RWPE2 (cell line): Measurements from ENCODE around the gene ST8SIA2.

Experiments
- ATAC-seq: fragments of 200-7000 bp; cut with Tn5 transposase; 3 replicates; pipeline ENCODE4 v1.9.1; 2021; ENCODE audit warnings: low read depth
- DNase-seq: peaks from one replicate; pipeline ENCODE4 v3.0.0-alpha.2; 2020; ENCODE audit warnings: low spot score
- H3K27ac ChIP-seq: fragments of 450-650 bp; 2 replicates; pipeline ENCODE4 v1.5.1; 2017; ENCODE audit warnings: mild to moderate bottlenecking; ENCODE audit not compliant: poor library complexity, severe bottlenecking
- H3K27me3 ChIP-seq: fragments of 250-450 bp; sonication (Bioruptor Pico); 2 replicates; pipeline ENCODE4 v1.5.1; 2021; ENCODE audit warnings: mild to moderate bottlenecking, moderate library complexity; ENCODE audit not compliant: insufficient read depth, poor library complexity, severe bottlenecking
- H3K36me3 ChIP-seq: fragments of 250-450 bp; sonication (Bioruptor Pico); 2 replicates; pipeline ENCODE4 v1.5.1; 2020; ENCODE audit warnings: low read depth, mild to moderate bottlenecking, moderate library complexity
- H3K4me1 ChIP-seq: fragments of 250-450 bp; sonication (Bioruptor Pico); 2 replicates; pipeline ENCODE4 v1.5.1; 2021; ENCODE audit warnings: mild to moderate bottlenecking, moderate library complexity; ENCODE audit not compliant: insufficient read depth, poor library complexity, severe bottlenecking
- H3K4me3 ChIP-seq: fragments of 250-450 bp; sonication (Bioruptor Pico); 2 replicates; pipeline ENCODE4 v1.5.1; 2021; ENCODE audit warnings: mild to moderate bottlenecking, moderate library complexity; ENCODE audit not compliant: severe bottlenecking
- H3K9me3 ChIP-seq: fragments of 250-450 bp; sonication (Bioruptor Pico); 2 replicates; pipeline ENCODE4 v1.5.1; 2021; ENCODE audit warnings: mild to moderate bottlenecking, moderate library complexity; ENCODE audit not compliant: severe bottlenecking
- TF ChIP-seq, protein P1 (sequence below): fragments of 450-650 bp; IDR thresholded peaks from one replicate; pipeline ENCODE4 v1.5.1; 2017; ENCODE audit warnings: mild to moderate bottlenecking, moderate library complexity; ENCODE audit not compliant: poor library complexity, severe bottlenecking

The ST8SIA2 gene

DNA sequence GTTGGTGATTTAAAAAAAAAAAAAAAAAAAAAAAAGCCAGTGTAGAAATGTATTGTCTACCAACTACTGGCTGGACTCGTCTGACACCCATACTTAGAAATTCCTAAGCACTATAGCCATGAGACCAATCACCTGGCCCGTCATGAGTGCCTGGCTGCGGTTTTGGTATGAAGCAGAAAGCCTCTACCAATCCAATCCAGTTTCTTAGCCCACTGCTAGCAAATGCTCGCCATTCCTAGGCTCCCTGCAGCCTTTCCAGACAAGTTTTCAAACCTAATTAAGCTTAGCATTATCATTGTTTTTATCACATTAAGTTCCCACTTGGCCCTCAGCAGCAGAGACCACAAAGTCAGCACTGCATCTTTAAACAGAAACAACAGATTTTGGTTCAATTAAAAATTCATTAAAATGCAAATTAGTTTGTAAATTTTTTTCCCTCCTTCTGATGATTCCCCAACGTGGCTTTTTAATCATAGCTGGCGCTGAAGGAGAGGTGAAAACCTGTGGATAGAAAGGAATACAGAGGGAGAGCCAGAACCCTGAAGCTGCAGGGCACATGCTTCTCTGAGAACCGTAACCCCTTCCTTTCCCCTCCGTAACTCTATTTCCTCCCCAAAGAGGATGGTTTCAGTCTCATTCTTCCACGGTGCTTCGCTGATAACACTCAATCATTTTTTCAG lies 32.2 kb upstream of the ST8SIA2 start:
- no peak overlapping the region for H3K27ac ChIP-seq
- DNase-seq (no peak), ATAC-seq (no peak)
- no peak overlapping the region for H3K4me3 ChIP-seq
- no peaks in the 10 kb centered on the region for H3K36me3 ChIP-seq
- no peaks in the 10 kb centered on the region for H3K9me3 ChIP-seq
- peaks cover 27% of the 10 kb centered on the region for H3K27me3 ChIP-seq
- H3K4me1 ChIP-seq = no peaks in the 10 kb centered on the region
- TF ChIP-seq, protein P1, sequence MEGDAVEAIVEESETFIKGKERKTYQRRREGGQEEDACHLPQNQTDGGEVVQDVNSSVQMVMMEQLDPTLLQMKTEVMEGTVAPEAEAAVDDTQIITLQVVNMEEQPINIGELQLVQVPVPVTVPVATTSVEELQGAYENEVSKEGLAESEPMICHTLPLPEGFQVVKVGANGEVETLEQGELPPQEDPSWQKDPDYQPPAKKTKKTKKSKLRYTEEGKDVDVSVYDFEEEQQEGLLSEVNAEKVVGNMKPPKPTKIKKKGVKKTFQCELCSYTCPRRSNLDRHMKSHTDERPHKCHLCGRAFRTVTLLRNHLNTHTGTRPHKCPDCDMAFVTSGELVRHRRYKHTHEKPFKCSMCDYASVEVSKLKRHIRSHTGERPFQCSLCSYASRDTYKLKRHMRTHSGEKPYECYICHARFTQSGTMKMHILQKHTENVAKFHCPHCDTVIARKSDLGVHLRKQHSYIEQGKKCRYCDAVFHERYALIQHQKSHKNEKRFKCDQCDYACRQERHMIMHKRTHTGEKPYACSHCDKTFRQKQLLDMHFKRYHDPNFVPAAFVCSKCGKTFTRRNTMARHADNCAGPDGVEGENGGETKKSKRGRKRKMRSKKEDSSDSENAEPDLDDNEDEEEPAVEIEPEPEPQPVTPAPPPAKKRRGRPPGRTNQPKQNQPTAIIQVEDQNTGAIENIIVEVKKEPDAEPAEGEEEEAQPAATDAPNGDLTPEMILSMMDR = no peak

DNA sequence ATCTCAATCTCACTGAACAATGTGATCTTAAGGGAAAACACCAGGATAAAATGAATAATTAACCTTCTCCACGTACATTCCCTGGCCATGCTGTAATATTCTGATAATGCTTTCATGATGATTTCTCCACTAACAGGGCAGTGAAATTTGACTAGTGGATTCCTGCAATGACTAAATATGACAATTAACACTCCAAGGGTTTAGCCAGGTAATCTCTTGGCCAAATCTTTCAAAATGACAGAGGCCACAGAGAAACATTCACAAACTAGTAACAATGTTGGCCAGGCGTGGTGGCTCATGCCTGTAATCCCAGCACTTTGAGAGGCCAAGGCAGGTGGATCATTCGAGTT lies 31.7 kb upstream of the ST8SIA2 start:
- Histone ChIP-seq H3K4me1 (no peaks in the 10 kb centered on the region), H3K27ac (no peak overlapping the region), H3K27me3 (peaks cover 24% of the 10 kb centered on the region), H3K4me3 (no peak overlapping the region), H3K36me3 (no peaks in the 10 kb centered on the region), H3K9me3 (no peaks in the 10 kb centered on the region)
- ATAC-seq (no peak), DNase-seq (no peak)
- TF ChIP-seq, protein P1 = no peak

DNA sequence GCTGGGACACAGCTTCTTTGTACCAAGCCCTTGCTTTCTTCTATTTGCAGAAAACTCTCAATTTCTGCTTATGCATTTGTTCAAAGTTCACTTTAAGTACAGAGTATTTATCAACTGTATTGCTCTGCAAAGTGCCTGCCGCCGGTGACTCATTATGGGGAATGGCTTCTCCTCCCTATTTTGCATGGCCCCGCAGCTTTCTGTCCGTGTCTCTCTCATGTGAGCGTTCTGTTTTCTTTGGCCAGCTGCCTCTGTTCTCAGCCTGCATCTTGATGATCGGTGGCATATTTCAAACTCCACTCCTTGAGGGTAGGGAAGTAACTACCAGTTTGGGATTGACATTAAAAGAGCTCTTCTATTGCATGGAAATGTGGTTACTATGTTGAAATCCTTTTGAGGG lies 28.6 kb upstream of the ST8SIA2 start:
- TF ChIP-seq, protein P1 = no peak
- no peak overlapping the region for H3K27ac ChIP-seq
- H3K27me3 ChIP-seq = peaks cover 11% of the 10 kb centered on the region
- H3K9me3 ChIP-seq = no peaks in the 10 kb centered on the region
- H3K36me3 ChIP-seq = no peaks in the 10 kb centered on the region
- ATAC-seq (0 out of 3 replicates have a peak, but pooled peaks have one; percentile 24), DNase-seq (no peak)
- H3K4me3 ChIP-seq = no peak overlapping the region
- H3K4me1 ChIP-seq = no peaks in the 10 kb centered on the region

DNA sequence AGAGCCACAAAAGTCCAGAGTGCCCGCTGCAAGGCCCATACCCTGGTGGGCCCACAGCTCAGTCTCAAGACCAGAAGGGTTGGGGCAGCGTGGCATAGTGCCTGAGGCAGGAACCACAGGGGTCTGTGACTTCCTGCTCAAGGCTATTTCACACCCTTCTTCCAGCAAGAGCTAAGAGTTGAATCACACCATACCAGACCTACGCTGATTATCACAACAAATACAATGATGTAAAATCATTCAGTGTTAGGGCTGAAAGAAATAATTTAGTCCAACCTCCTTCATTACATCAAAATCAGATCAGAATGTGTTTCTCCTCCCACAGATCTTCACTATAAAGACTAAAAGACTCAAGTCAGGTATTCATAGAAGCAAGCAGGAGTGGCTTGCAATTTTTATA lies 27.8 kb upstream of the ST8SIA2 start:
- ATAC-seq (no peak), DNase-seq (no peak)
- peaks cover 19% of the 10 kb centered on the region for H3K27me3 ChIP-seq
- no peaks in the 10 kb centered on the region for H3K4me1 ChIP-seq
- TF ChIP-seq, protein P1 = no peak
- no peaks in the 10 kb centered on the region for H3K9me3 ChIP-seq
- no peak overlapping the region for H3K27ac ChIP-seq
- H3K4me3 ChIP-seq = no peak overlapping the region
- H3K36me3 ChIP-seq = no peaks in the 10 kb centered on the region

DNA sequence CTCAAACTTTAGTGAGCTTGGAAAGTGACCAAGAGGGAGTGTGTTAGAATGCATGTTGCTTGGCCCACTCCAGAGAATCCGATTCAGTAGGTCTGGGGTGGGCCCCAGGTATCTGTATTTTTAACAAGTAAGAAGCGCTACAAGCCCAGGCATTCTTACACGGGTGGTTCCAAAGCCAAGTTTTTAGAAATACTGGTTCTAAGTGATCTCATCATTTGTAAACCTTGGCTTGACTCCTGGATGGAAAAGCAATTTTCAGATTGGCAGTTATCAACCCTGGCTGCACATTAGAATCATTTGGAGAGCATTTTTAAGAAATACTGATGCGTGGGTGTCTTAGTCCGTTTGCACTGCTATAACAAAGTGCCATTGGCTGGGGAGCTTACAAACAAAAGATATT lies 27.3 kb upstream of the ST8SIA2 start:
- DNase-seq = no peak
- Histone ChIP-seq H3K4me3 (no peak overlapping the region), H3K36me3 (no peaks in the 10 kb centered on the region), H3K9me3 (no peaks in the 10 kb centered on the region), H3K27me3 (peaks cover 21% of the 10 kb centered on the region), H3K27ac (no peak overlapping the region), H3K4me1 (no peaks in the 10 kb centered on the region)
- TF ChIP-seq, protein P1 = no peak
- ATAC-seq = no peak
